Stimulated activated CD4-positive, alpha-beta T cell treated with anti-CD3 and anti-CD28 coated beads, Interleukin-1b, Interleukin-23, amount 100 ng/mL, for 1 hour (primary cell): Measurements from ENCODE around the gene NPHP3.
"Not testable (repeated sequence)": the region's sequence is repeated elsewhere in the genome, so short reads cannot be mapped to it uniquely, and the experiment has no call there.

Experiments used
- DNase-seq, 2 donors: peaks; one replicate each; pipeline ENCODE4 v3.0.0-alpha.2; 2020; ENCODE audit warnings: low read depth in 2 of 2

Gene NPHP3

GRCh38 chr3:132641837-132642538, 80.2 kb downstream of the NPHP3 start:
- no peak for DNase-seq

- not testable (repeated sequence) for DNase-seq
These were observed 80.8 kb downstream of the NPHP3 start for GRCh38 chr3:132641427-132641826.

GRCh38 chr3:132638706-132639105, 83.5 kb downstream of the NPHP3 start:
- no peak for DNase-seq

- no peak for DNase-seq
These were observed 84.6 kb downstream of the NPHP3 start for GRCh38 chr3:132637590-132637989.

GRCh38 chr3:132635052-132635451, 87.2 kb downstream of the NPHP3 start:
- no peak for DNase-seq
